IMR-90 (cell line): Measurements from ENCODE around the gene LYRM4. TPM values are rescaled to one million over a fixed set of nuclear protein-coding genes. Genes with fewer than 3 reads are reported as not detected.

Source experiments
- ATAC-seq: fragments of 200-7000 bp; cut with Tn5 transposase; 2 replicates; pipeline ENCODE4 v1.9.1; 2020; ENCODE audit warnings: low read depth, mild to moderate bottlenecking, moderate library complexity
- BruUV-seq: library from RNA; stranded (reverse); fragments of 400-500 nt; replicated peaks from 2 replicates; lab custom pipeline; 2021; lab: Mats Ljungman, UMichigan
- CTCF ChIA-PET: fragments of 300-600 bp; formaldehyde crosslinking; extraction: SDS; loops from one replicate; lab custom pipeline; 2021; ENCODE audit warnings: antibody characterized with exemption; lab: Yijun Ruan, JAX
- POLR2A ChIA-PET: fragments of 300-600 bp; sonication (Branson Sonifier 250); formaldehyde crosslinking; loops from one replicate; lab custom pipeline; 2022; ENCODE audit warnings: antibody characterized with exemption; ENCODE audit not compliant: unreplicated experiment; lab: Charles Lee
- DNase-seq: peaks from one replicate; pipeline ENCODE4 v3.0.0; 2013
- H2AFZ ChIP-seq: replicated peaks from 2 replicates; pipeline ENCODE3; 2013; ENCODE audit warnings: low read length, mild to moderate bottlenecking; ENCODE audit not compliant: poor library complexity
- H2AK5ac ChIP-seq: 2 replicates; pipeline ENCODE4 v1.6.1; 2013; ENCODE audit warnings: low read depth, low read length, inconsistent platforms
- H2AK9ac ChIP-seq: replicated peaks from 2 replicates; pipeline ENCODE3; 2013; ENCODE audit warnings: mild to moderate bottlenecking, low read depth, low read length, moderate library complexity; ENCODE audit not compliant: poor library complexity
- H2BK120ac ChIP-seq: 2 replicates; pipeline ENCODE4 v1.6.1; 2013; ENCODE audit warnings: low read depth, low read length, inconsistent platforms
- H2BK15ac ChIP-seq: 3 replicates; pipeline ENCODE4 v1.6.1; 2013; ENCODE audit warnings: low read depth, low read length, inconsistent platforms
- H2BK20ac ChIP-seq: 2 replicates; pipeline ENCODE4 v1.6.1; 2013; ENCODE audit warnings: low read depth, mild to moderate bottlenecking, inconsistent platforms, low read length, moderate library complexity
- H2BK5ac ChIP-seq: 2 replicates; pipeline ENCODE4 v1.6.1; 2013; ENCODE audit warnings: mild to moderate bottlenecking, low read depth, low read length, inconsistent platforms; ENCODE audit not compliant: poor library complexity, severe bottlenecking
- H3K14ac ChIP-seq: replicated peaks from 2 replicates; pipeline ENCODE4 v1.6.1; 2013; ENCODE audit warnings: low read depth, low read length, inconsistent platforms
- H3K18ac ChIP-seq: 2 replicates; pipeline ENCODE4 v1.6.1; 2013; ENCODE audit warnings: low read depth, low read length, control low read depth
- H3K23ac ChIP-seq: 2 replicates; pipeline ENCODE4 v1.6.1; 2013; ENCODE audit warnings: low read depth, low read length, inconsistent platforms
- H3K27ac ChIP-seq: 2 replicates; pipeline ENCODE4 v1.5.1; 2013; ENCODE audit warnings: mild to moderate bottlenecking, control low read depth, low read length; ENCODE audit not compliant: insufficient read depth
- H3K27me3 ChIP-seq: 2 replicates; pipeline ENCODE4 v1.6.1; 2013; ENCODE audit warnings: low read length; ENCODE audit not compliant: control insufficient read depth, insufficient read depth
- H3K36me3 ChIP-seq: 2 replicates; pipeline ENCODE4 v1.6.1; 2013; ENCODE audit warnings: low read length, mixed read lengths; ENCODE audit not compliant: control insufficient read depth, insufficient read depth
- H3K4ac ChIP-seq: 2 replicates; pipeline ENCODE4 v1.6.1; 2013; ENCODE audit warnings: low read depth, low read length, inconsistent platforms
- H3K4me1 ChIP-seq: 2 replicates; pipeline ENCODE4 v1.6.1; 2013; ENCODE audit warnings: low read length, mixed read lengths; ENCODE audit not compliant: control insufficient read depth, insufficient read depth
- H3K4me2 ChIP-seq: 2 replicates; pipeline ENCODE4 v1.6.1; 2013; ENCODE audit warnings: low read depth, mild to moderate bottlenecking, control low read depth, low read length, moderate library complexity
- H3K4me3 ChIP-seq: 2 replicates; pipeline ENCODE4 v1.5.1; 2013; ENCODE audit warnings: low read depth, mild to moderate bottlenecking, control low read depth, low read length, moderate library complexity; ENCODE audit not compliant: insufficient read depth
- H3K56ac ChIP-seq: 2 replicates; pipeline ENCODE4 v1.6.1; 2013; ENCODE audit warnings: low read length, inconsistent platforms; ENCODE audit not compliant: insufficient read depth; ENCODE audit errors: extremely low read depth
- H3K79me1 ChIP-seq, 2 experiments: 2 replicates each; pipeline ENCODE4 v1.6.1; 2013; ENCODE audit warnings: low read length in 2 of 2, inconsistent platforms in 1 of 2, low read depth in 1 of 2
- H3K9ac ChIP-seq: 2 replicates; pipeline ENCODE4 v1.6.1; 2013; ENCODE audit warnings: low read depth, low read length, control low read depth
- H3K9me1 ChIP-seq: 2 replicates; pipeline ENCODE4 v1.6.1; 2013; ENCODE audit warnings: low read length, inconsistent platforms; ENCODE audit not compliant: insufficient read depth
- H3K9me3 ChIP-seq: 2 replicates; pipeline ENCODE4 v1.6.1; 2013; ENCODE audit warnings: low read length; ENCODE audit not compliant: control insufficient read depth, insufficient read depth
- H4K20me1 ChIP-seq: 2 replicates; pipeline ENCODE4 v1.6.1; 2013; ENCODE audit warnings: low read length, inconsistent platforms; ENCODE audit not compliant: insufficient read depth
- H4K5ac ChIP-seq: 2 replicates; pipeline ENCODE4 v1.6.1; 2013; ENCODE audit warnings: mild to moderate bottlenecking, low read depth, low read length, control low read depth
- H4K8ac ChIP-seq, 2 experiments: 2 replicates each; pipeline ENCODE4 v1.6.1; 2013; ENCODE audit warnings: low read depth in 2 of 2, low read length in 2 of 2, control low read depth in 1 of 2, inconsistent platforms in 1 of 2
- H4K91ac ChIP-seq: 2 replicates; pipeline ENCODE4 v1.6.1; 2013; ENCODE audit warnings: low read depth, low read length, inconsistent platforms; ENCODE audit not compliant: insufficient read depth
- ELK1 ChIP-seq: fragments of 150-350 bp; IDR thresholded peaks from 2 replicates; pipeline ENCODE4 v1.6.1; 2016; ENCODE audit warnings: low read depth, mild to moderate bottlenecking, low read length, moderate library complexity, borderline replicate concordance
- SMC3 ChIP-seq: fragments of 150-350 bp; IDR thresholded peaks from 2 replicates; pipeline ENCODE4 v1.6.1; 2016; ENCODE audit warnings: low read depth, mild to moderate bottlenecking, antibody characterized with exemption, low read length, moderate library complexity
- WGBS, 2 experiments: methylation state at CpG; one replicate each; pipeline versions ENCODE4 v1.1.5 to v1.1.7; 2013; ENCODE audit warnings: missing lambda C conversion rate in 2 of 2; ENCODE audit not compliant: insufficient read length in 1 of 2; ENCODE audit errors: extremely low coverage in 2 of 2; 5-methylcytosine and 5-hydroxymethylcytosine counted together
- dilution Hi-C: fragments of 300-500 bp; cut with HindIII; formaldehyde crosslinking; loops from one replicate; pipeline ENCODE4 v1.14.3; 2018; ENCODE audit warnings: low sequenced_read_pairs; ENCODE audit not compliant: unreplicated experiment
- in situ Hi-C: fragments of 300-500 bp; cut with MboI; formaldehyde crosslinking; loops from 3 replicates; pipeline ENCODE4 v1.14.3; 2019; ENCODE audit warnings: low sequenced_read_pairs, inconsistent platforms, mixed read lengths
- intact Hi-C: fragments of 100-400 bp; cut with micrococcal nuclease; formaldehyde crosslinking; loops from 2 replicates; pipeline ENCODE4 v1.10.0; 2022
- polyA plus RNA-seq, 3 experiments: library from polyadenylated mRNA; depleted of rRNA; stranded (reverse); fragments of >200 nt; gene quantifications; 2 replicates each; pipeline ENCODE4 v1.2.3, GENCODE V29; 2012; ENCODE audit warnings: low replicate concordance in 1 of 3
- total RNA-seq: library from RNA; depleted of rRNA; stranded (reverse); fragments of >200 nt; gene quantifications from 2 replicates; pipeline ENCODE4 v1.2.3, GENCODE V29; 2012

LYRM4 gene
- total and polyA plus RNA-seq, 2 of the 4 experiments (the other 2 are of a cell fraction): 11.5 to 26.6 TPM

GRCh38 chr6:5184878-5185277 lies 75.9 kb downstream of the LYRM4 start:
- H2AK9ac ChIP-seq: no peak overlapping the region
- in situ Hi-C loops (no loop called here), intact Hi-C loops (no loop called here), dilution Hi-C loops (no loop called here)
- TF ChIP-seq ELK1: no peak
- no peak for TF ChIP-seq SMC3
- no peak overlapping the region for H3K4me2 ChIP-seq
- H3K79me1 ChIP-seq: peaks cover 0 to 4% of the 10 kb centered on the region in 2 experiments; a peak in 1 of 4 replicates
- H4K91ac ChIP-seq: no peak overlapping the region
- H3K9me1 ChIP-seq: peaks cover 5% of the 10 kb centered on the region; the same call in 1 of the 2 replicates
- 89% methylated on average over 3 of the region's 9 CpGs; no CpG with 5 or more reads in 1 of the 2 experiments for WGBS, 2 experiments
- no peak overlapping the region for H3K18ac ChIP-seq
- no peaks in the 10 kb centered on the region for H3K27me3 ChIP-seq
- DNase-seq: no peak
- no peak overlapping the region for H2AFZ ChIP-seq
- H4K5ac ChIP-seq: no peak overlapping the region
- no peaks in the 10 kb centered on the region for H4K20me1 ChIP-seq
- ATAC-seq: no peak
- no peak overlapping the region for H3K23ac ChIP-seq
- no peak overlapping the region for H3K4ac ChIP-seq
- no peak overlapping the region for H2AK5ac ChIP-seq
- peaks cover 1% of the 10 kb centered on the region for H3K4me1 ChIP-seq
- H2BK120ac ChIP-seq: no peak overlapping the region
- no peak overlapping the region for H2BK20ac ChIP-seq
- no peak overlapping the region for H2BK5ac ChIP-seq
- no peak overlapping the region for H4K8ac ChIP-seq
- H2BK15ac ChIP-seq: no peak overlapping the region
- H3K14ac ChIP-seq: no peak overlapping the region
- BruUV-seq: no TSS peak
- H3K36me3 ChIP-seq: no peaks in the 10 kb centered on the region
- no peak overlapping the region for H3K9ac ChIP-seq
- no peak overlapping the region for H3K4me3 ChIP-seq
- ChIA-PET CTCF (no interaction called here), POLR2A (no interaction called here)
- H3K27ac ChIP-seq: no peak overlapping the region
- H3K9me3 ChIP-seq: no peaks in the 10 kb centered on the region
- no peak overlapping the region for H3K56ac ChIP-seq
